CD4-positive, alpha-beta T cell (primary cell): ENCODE data around the gene ARHGAP15. TPM values are rescaled to one million over a fixed set of nuclear protein-coding genes. Genes with fewer than 3 reads are reported as not detected.
A peak's percentile ranks its signal among the peaks of the same experiment; 100 is the strongest.

Experiments
- ATAC-seq: fragments of 200-7000 bp; cut with Tn5 transposase; one replicate; pipeline ENCODE4 v1.10.0; 2022; ENCODE audit warnings: mild to moderate bottlenecking; ENCODE audit not compliant: poor library complexity
- CTCF ChIA-PET: fragments of 350-600 bp; sonication (Branson Sonifier 250); formaldehyde crosslinking; loops from one replicate; lab custom pipeline; 2021; ENCODE audit warnings: antibody characterized with exemption, inconsistent platforms; lab: Charles Lee
- POLR2A ChIA-PET: fragments of 350-600 bp; sonication (Branson Sonifier 250); formaldehyde crosslinking; loops from one replicate; lab custom pipeline; 2021; ENCODE audit warnings: antibody characterized with exemption, inconsistent platforms; lab: Charles Lee
- DNase-seq, 14 experiments: peaks; one replicate each; pipeline ENCODE4 v3.0.0-alpha.2; 2013 to 2020; ENCODE audit warnings: mixed read lengths in 2 of 14
- H3K27ac ChIP-seq, 2 donors: one replicate each; pipeline versions ENCODE4 v1.5.1 to v1.7.0; 2013; ENCODE audit warnings: low read length in 2 of 2, low read depth in 1 of 2, mild to moderate bottlenecking in 1 of 2
- H3K27me3 ChIP-seq, 2 experiments: 1 replicate in 1 of 2; 2 replicates in 1 of 2; pipeline versions ENCODE4 v1.6.1 to v1.7.0; 2013; ENCODE audit warnings: low read length in 2 of 2, control low read depth in 1 of 2, mild to moderate bottlenecking in 1 of 2, moderate library complexity in 1 of 2; ENCODE audit not compliant: insufficient read depth in 2 of 2, control insufficient read depth in 1 of 2
- H3K36me3 ChIP-seq: one replicate; pipeline ENCODE4 v1.6.1; 2013; ENCODE audit warnings: low read length, control low read depth; ENCODE audit not compliant: insufficient read depth
- H3K4me1 ChIP-seq: one replicate; pipeline ENCODE4 v1.6.1; 2013; ENCODE audit warnings: low read length, control low read depth; ENCODE audit not compliant: insufficient read depth
- H3K4me3 ChIP-seq: one replicate; pipeline ENCODE4 v1.5.1; 2013; ENCODE audit warnings: mild to moderate bottlenecking, low read length, moderate library complexity
- H3K9me3 ChIP-seq, 2 experiments: 1 replicate in 1 of 2; 2 replicates in 1 of 2; pipeline versions ENCODE4 v1.6.1 to v1.7.0; 2013; ENCODE audit warnings: low read length in 2 of 2, mild to moderate bottlenecking in 2 of 2, control low read depth in 1 of 2, moderate library complexity in 1 of 2; ENCODE audit not compliant: control insufficient read depth in 1 of 2, insufficient read depth in 1 of 2
- H3K27ac Mint-ChIP-seq: one replicate; pipeline ENCODE4 v1.8.0; 2020; ENCODE audit warnings: mixed read lengths
- H3K27me3 Mint-ChIP-seq: one replicate; pipeline ENCODE4 v1.8.0; 2021; ENCODE audit warnings: mixed read lengths
- H3K36me3 Mint-ChIP-seq: one replicate; pipeline ENCODE4 v1.8.0; 2021; ENCODE audit warnings: low read depth, mixed read lengths
- H3K4me1 Mint-ChIP-seq: one replicate; pipeline ENCODE4 v1.8.0; 2021; ENCODE audit warnings: low read depth, mixed read lengths
- H3K4me3 Mint-ChIP-seq: one replicate; pipeline ENCODE4 v1.8.0; 2020; ENCODE audit warnings: mild to moderate bottlenecking, mixed read lengths
- H3K9me3 Mint-ChIP-seq: one replicate; pipeline ENCODE4 v1.8.0; 2020; ENCODE audit warnings: mixed read lengths
- intact Hi-C, 2 experiments: fragments of 100-400 bp; cut with DNase I in 1 of 2; cut with micrococcal nuclease in 1 of 2; formaldehyde crosslinking; loops; one replicate each; pipeline versions ENCODE4 v1.15.1 to v1.9.0; 2023 to 2025; cut with DNase I, micrococcal nuclease
- total RNA-seq, 174 experiments: library from RNA in 2 of 174; stranded (reverse) in 2 of 174; gene quantifications; one replicate each; pipeline ENCODE4 v1.2.3 and lab custom pipeline; 2021 to 2026
- TF ChIP-seq, protein P1 (sequence below): fragments of 200-600 bp; IDR thresholded peaks from one replicate; pipeline ENCODE4 v1.8.0; 2022; ENCODE audit warnings: antibody characterized with exemption, mild to moderate bottlenecking

ARHGAP15 gene
- total RNA-seq, 2 experiments from 2014 or later = 158 to 165 TPM

DNA sequence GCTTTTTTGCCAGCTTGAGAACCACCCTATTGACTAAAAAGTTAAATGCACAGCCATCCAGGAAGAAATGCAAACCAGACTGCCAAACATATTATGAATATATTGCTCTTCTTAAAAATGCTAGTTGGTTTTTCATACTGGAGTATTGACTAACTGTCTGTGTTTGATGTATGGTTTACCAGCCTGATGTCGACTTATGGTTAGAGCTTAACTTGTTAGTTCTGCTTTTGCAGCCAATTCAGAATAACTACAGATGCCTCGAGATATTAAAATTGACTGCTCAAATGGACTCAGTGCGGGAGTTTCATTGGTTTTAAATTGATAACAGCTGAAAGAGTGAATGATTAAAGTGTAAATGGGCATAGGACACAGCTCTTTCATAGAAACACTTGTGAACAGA is 369.8 kb downstream of the ARHGAP15 start:
- no peaks in the 10 kb centered on the region for H3K27me3 ChIP-seq
- ATAC-seq (no peak), DNase-seq (no peak)
- no peaks in the 10 kb centered on the region for H3K9me3 ChIP-seq
- CTCF ChIA-PET = interaction anchor here (1.0 to 1.4 kb wide), 3 partner anchors 10 to 17 kb away, joined by 3 to 4 read pairs (median 4); no protein-coding TSS in a partner anchor
- no peak overlapping the region for H3K4me3 Mint-ChIP-seq
- H3K27ac ChIP-seq = no peak overlapping the region
- H3K36me3 ChIP-seq = peaks cover 29% of the 10 kb centered on the region
- H3K27me3 Mint-ChIP-seq = no peaks in the 10 kb centered on the region
- no peaks in the 10 kb centered on the region for H3K4me1 ChIP-seq
- peaks cover 57% of the 10 kb centered on the region for H3K4me1 Mint-ChIP-seq
- TF ChIP-seq, protein P1, sequence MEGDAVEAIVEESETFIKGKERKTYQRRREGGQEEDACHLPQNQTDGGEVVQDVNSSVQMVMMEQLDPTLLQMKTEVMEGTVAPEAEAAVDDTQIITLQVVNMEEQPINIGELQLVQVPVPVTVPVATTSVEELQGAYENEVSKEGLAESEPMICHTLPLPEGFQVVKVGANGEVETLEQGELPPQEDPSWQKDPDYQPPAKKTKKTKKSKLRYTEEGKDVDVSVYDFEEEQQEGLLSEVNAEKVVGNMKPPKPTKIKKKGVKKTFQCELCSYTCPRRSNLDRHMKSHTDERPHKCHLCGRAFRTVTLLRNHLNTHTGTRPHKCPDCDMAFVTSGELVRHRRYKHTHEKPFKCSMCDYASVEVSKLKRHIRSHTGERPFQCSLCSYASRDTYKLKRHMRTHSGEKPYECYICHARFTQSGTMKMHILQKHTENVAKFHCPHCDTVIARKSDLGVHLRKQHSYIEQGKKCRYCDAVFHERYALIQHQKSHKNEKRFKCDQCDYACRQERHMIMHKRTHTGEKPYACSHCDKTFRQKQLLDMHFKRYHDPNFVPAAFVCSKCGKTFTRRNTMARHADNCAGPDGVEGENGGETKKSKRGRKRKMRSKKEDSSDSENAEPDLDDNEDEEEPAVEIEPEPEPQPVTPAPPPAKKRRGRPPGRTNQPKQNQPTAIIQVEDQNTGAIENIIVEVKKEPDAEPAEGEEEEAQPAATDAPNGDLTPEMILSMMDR = no peak
- peaks cover 82% of the 10 kb centered on the region for H3K36me3 Mint-ChIP-seq
- intact Hi-C loops = no loop called here
- peak overlapping the region; percentile 24 for H3K27ac Mint-ChIP-seq
- POLR2A ChIA-PET = no interaction called here
- no peak overlapping the region for H3K4me3 ChIP-seq
- H3K9me3 Mint-ChIP-seq = peaks cover 2% of the 10 kb centered on the region

DNA sequence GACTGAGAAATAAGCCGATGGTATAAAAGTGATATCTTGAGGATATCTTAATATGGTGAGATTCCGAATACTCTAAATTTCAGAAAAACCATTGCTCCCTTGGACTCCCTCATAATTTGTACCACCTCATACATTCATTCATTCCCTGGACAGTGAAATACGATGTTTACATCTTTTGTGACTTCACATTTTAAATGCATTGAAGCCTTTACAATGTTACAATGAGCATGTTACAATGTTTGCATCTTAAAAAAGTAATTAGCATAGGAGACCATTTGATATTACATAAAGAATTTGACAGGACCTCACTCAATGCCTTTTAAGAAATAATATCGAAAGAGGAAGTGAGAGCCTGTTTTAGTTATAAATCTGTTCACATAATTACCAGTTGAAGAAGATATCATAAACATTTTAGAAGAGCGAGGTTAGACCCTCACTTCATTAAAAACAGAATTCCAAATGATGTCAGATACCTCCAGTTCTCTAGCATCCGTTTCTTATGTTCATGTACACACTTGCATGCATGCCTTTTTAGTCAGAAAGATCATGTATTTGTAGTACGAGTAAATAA is 372.0 kb downstream of the ARHGAP15 start:
- DNase-seq (no peak), ATAC-seq (no peak)
- Mint-ChIP-seq H3K27me3 (no peaks in the 10 kb centered on the region), H3K9me3 (no peaks in the 10 kb centered on the region), H3K4me3 (no peak overlapping the region), H3K4me1 (peaks cover 56% of the 10 kb centered on the region), H3K36me3 (peaks cover 84% of the 10 kb centered on the region), H3K27ac (peak overlapping the region; percentile 11)
- intact Hi-C loops = no loop called here
- H3K9me3 ChIP-seq = no peaks in the 10 kb centered on the region
- TF ChIP-seq, protein P1 = no peak
- peaks cover 36% of the 10 kb centered on the region for H3K36me3 ChIP-seq
- CTCF ChIA-PET = interaction anchor here (1.3 kb wide), 1 partner anchor 12 kb away, joined by 3 read pairs; no protein-coding TSS in a partner anchor
- POLR2A ChIA-PET = no interaction called here
- H3K27ac ChIP-seq = no peak overlapping the region
- no peak overlapping the region for H3K4me3 ChIP-seq
- no peaks in the 10 kb centered on the region for H3K27me3 ChIP-seq
- H3K4me1 ChIP-seq = no peaks in the 10 kb centered on the region

DNA sequence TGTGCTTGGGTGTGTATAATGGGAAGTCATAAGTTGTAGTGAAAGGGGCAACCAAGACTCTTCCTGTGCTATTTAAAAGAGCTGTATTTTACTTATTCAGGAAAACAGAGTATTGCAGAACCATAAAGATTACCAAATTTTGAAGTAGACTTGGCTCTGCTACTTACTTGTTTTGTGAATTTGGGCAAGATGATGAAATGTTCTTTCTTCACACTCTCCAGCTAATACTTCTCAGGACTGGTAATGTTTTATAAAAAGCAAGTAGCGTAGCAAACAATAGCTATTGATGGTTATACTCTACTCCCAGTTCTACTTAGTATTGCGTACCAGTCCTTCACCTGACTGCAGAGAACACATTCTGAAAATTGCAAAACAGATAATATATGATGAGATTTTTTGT is 374.1 kb downstream of the ARHGAP15 start:
- Mint-ChIP-seq H3K27me3 (no peaks in the 10 kb centered on the region), H3K4me1 (peaks cover 51% of the 10 kb centered on the region), H3K36me3 (peaks cover 87% of the 10 kb centered on the region), H3K9me3 (no peaks in the 10 kb centered on the region), H3K27ac (peak overlapping the region; percentile 38), H3K4me3 (no peak overlapping the region)
- Histone ChIP-seq H3K27ac (no peak overlapping the region), H3K4me3 (no peak overlapping the region), H3K9me3 (no peaks in the 10 kb centered on the region), H3K27me3 (no peaks in the 10 kb centered on the region), H3K36me3 (peaks cover 38% of the 10 kb centered on the region), H3K4me1 (no peaks in the 10 kb centered on the region)
- intact Hi-C loops = no loop called here
- ChIA-PET CTCF (no interaction called here), POLR2A (no interaction called here)
- DNase-seq (no peak), ATAC-seq (no peak)
- TF ChIP-seq, protein P1 = no peak
